Mucosa of rectum (tissue), 2 donors: Measurements from ENCODE around the gene NTS.

ENCODE experiments used
- H3K27ac ChIP-seq, 2 donors: one replicate each; pipeline ENCODE4 v1.7.0; 2013; ENCODE audit warnings: inconsistent platforms in 2 of 2, low read depth in 2 of 2, low read length in 2 of 2
- H3K27me3 ChIP-seq, 2 donors: one replicate each; pipeline ENCODE4 v1.7.0; 2013; ENCODE audit warnings: low read length in 2 of 2; ENCODE audit not compliant: control insufficient read depth in 2 of 2, insufficient read depth in 2 of 2
- H3K36me3 ChIP-seq, 2 donors: one replicate each; pipeline ENCODE4 v1.7.0; 2013; ENCODE audit warnings: low read length in 2 of 2; ENCODE audit not compliant: control insufficient read depth in 2 of 2, insufficient read depth in 2 of 2
- H3K4me1 ChIP-seq, 2 donors: one replicate each; pipeline ENCODE4 v1.7.0; 2013; ENCODE audit warnings: low read length in 2 of 2, mild to moderate bottlenecking in 1 of 2; ENCODE audit not compliant: control insufficient read depth in 2 of 2, insufficient read depth in 2 of 2
- H3K4me3 ChIP-seq, 2 donors: one replicate each; pipeline ENCODE4 v1.7.0; 2013; ENCODE audit warnings: low read length in 2 of 2
- H3K9ac ChIP-seq, 2 donors: one replicate each; pipeline ENCODE4 v1.7.0; 2013; ENCODE audit warnings: low read length in 2 of 2, low read depth in 1 of 2, mild to moderate bottlenecking in 1 of 2
- H3K9me3 ChIP-seq, 2 donors: one replicate each; pipeline ENCODE4 v1.7.0; 2013; ENCODE audit warnings: low read length in 2 of 2; ENCODE audit not compliant: control insufficient read depth in 2 of 2
- donor health status: healthy.
- donor health status: Normal muscosa, but diverticular disease.

NTS gene, protein sequence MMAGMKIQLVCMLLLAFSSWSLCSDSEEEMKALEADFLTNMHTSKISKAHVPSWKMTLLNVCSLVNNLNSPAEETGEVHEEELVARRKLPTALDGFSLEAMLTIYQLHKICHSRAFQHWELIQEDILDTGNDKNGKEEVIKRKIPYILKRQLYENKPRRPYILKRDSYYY

DNA sequence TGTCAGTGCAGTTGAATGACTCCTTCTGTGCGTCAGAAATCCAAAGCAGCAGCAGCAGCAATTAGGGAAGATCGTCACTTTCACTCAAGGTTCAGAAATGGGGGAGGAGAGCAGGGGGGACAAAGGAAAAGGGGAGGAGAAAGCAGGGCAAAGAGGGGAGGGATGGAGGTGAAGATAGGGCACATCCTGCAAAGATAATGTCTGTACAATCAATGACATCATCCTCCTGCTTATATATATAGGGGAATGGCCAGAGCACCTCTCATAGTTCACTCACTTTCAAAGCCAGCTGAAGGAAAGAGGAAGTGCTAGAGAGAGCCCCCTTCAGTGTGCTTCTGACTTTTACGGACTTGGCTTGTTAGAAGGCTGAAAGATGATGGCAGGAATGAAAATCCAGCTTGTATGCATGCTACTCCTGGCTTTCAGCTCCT, at the start of gene NTS:
Gene NTS (plus strand): TSS at position 265 of the 431 bp plus-strand sequence. CDS start 109 bp downstream, at position 374.
- Histone ChIP-seq H3K9me3 (no peaks in the 10 kb centered on the region), H3K4me3 (no peak within 1 kb of the TSS), H3K27ac (no peak within 1 kb of the TSS), H3K4me1 (no peaks in the 10 kb centered on the region), H3K27me3 (no peaks in the 10 kb centered on the region), H3K9ac (no peak within 1 kb of the TSS), H3K36me3 (no peaks in the 10 kb centered on the region)

DNA sequence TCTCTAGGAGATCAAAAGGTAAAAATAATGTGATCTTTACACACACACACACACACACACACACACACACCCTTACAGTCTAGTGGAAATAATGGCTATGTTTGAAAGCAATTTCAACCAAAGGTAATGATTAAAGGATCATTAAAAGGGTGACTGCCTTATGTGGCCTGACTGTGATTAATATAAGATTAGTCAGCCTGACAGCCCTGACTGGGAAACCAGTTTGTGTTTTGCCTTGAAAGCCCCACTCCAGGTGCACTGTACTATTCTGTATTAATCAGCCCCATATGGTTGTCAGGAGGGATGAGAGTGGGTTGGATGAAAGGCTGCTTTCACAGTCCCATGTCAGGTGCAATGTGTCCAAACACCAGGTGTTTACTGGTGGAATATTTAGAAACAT, 48.3 kb upstream of the NTS start:
- Histone ChIP-seq H3K27me3 (no peaks in the 10 kb centered on the region), H3K4me3 (no peak overlapping the region), H3K36me3 (no peaks in the 10 kb centered on the region), H3K27ac (no peak overlapping the region), H3K9me3 (no peaks in the 10 kb centered on the region), H3K4me1 (no peaks in the 10 kb centered on the region), H3K9ac (no peak overlapping the region)

DNA sequence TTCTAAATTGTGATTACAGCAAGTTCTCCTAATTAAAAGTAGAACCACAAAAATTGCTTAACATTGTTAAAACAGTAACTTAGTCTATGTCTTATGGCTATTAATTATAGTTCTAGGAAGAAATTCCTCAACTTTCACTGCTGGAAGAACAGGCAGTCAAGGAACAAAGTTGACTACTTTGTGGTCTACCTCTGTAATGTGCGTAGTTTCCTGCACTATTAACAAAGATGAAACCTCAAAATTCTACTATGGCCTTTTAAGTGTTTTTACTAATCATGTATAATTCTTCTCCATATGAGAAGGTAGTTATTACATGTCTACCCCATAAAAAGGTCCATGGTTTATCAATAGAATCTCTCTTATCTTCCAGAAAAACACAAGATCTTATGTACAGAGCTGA, 45.5 kb upstream of the NTS start:
- no peaks in the 10 kb centered on the region for H3K4me1 ChIP-seq
- no peak overlapping the region for H3K27ac ChIP-seq
- no peaks in the 10 kb centered on the region for H3K9me3 ChIP-seq
- no peaks in the 10 kb centered on the region for H3K36me3 ChIP-seq
- no peak overlapping the region for H3K4me3 ChIP-seq
- H3K9ac ChIP-seq: no peak overlapping the region
- H3K27me3 ChIP-seq: no peaks in the 10 kb centered on the region

DNA sequence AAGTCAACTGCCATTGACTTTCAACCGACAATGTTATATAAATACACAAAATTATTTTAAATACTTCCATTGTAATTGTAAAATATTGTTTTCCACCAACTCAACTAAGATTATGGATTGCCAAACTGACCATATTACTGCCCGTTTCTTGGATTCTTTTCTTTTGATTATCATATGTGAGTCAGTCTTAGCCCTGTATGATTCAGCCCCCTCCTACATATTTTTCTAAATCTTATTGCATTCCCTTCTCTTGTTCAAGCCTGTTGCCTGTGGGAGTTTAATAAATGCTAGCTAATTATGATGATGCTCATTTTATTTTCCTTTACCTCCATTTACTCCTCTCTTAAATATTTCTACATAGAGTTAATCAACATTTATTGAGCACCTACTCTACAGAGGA, 44.7 kb upstream of the NTS start:
- Histone ChIP-seq H3K27me3 (no peaks in the 10 kb centered on the region), H3K4me1 (no peaks in the 10 kb centered on the region), H3K4me3 (no peak overlapping the region), H3K27ac (no peak overlapping the region), H3K9me3 (no peaks in the 10 kb centered on the region), H3K36me3 (no peaks in the 10 kb centered on the region), H3K9ac (no peak overlapping the region)

DNA sequence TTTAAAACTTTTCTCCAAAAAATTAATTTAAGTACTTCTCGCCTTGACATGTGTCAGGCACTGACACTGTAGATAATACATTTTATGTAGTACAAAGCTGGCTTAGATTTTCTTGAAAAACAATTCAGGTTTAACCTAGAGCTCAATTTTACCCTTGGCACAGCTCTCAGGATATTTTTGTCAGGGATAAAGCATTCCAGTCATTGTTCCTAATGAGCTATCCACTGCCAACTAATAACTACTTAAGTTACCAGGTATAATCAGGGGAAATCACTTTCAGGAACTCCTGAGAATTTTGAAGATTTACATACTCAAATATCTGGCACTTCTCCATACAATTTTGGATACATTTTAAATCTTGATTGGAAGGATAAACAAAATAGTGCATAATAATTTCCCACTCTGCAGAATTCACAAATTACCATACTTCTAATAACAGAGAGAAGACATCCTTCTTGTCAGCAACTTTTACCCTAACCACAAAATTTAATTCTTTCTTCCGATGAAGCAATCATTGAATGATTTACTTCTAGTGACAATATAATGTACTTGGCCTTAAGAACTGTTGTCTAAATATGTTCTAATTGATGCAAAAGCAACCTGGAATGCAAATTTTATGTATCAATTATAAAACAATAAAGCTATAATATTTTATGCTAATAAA, 42.6 kb upstream of the NTS start:
- no peaks in the 10 kb centered on the region for H3K9me3 ChIP-seq
- H3K27ac ChIP-seq: no peak overlapping the region
- H3K9ac ChIP-seq: no peak overlapping the region
- no peaks in the 10 kb centered on the region for H3K27me3 ChIP-seq
- no peaks in the 10 kb centered on the region for H3K36me3 ChIP-seq
- H3K4me1 ChIP-seq: peaks cover 0 to 4% of the 10 kb centered on the region in 2 donors
- no peak overlapping the region for H3K4me3 ChIP-seq

DNA sequence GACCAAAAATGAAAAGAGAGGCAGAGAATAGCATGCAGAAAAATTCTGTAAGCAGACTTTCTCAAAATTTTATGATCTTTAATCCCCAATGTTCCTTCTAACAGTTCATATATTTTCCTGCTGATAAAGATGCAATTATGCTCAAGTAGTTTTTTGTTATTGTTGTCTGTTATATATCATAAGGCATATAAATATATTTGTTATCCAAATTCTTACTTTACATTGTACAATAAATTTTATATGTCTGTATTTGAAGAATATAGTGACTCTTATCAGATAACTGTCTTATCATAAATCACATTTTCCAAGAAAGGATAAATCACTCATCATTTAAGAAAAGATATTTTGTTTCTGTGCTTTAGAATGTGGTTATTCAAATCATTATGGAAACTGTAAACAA, 40.5 kb upstream of the NTS start:
- H3K4me3 ChIP-seq: no peak overlapping the region
- peaks cover 0 to 4% of the 10 kb centered on the region in 2 donors for H3K4me1 ChIP-seq
- H3K27me3 ChIP-seq: no peaks in the 10 kb centered on the region
- no peaks in the 10 kb centered on the region for H3K36me3 ChIP-seq
- H3K9ac ChIP-seq: no peak overlapping the region
- H3K27ac ChIP-seq: no peak overlapping the region
- H3K9me3 ChIP-seq: no peaks in the 10 kb centered on the region

DNA sequence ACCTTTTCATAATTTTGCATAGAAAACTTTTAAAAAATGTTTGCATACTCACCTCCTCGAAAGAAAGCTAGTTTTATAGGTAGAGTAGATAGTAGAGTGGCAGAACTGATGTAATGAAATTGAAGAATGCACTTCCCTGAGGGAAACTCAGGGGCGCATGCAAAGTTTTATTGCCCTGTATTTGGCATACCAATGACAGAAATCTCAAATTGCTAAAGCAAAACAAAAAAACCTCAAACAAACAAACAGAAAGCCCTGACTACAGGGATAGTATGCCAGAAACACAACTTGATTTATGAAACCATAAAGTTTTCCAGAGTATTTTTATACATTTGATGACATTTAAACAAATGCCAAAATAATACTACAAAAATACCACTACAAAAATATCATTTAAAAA, 39.7 kb upstream of the NTS start:
- Histone ChIP-seq H3K27ac (no peak overlapping the region), H3K4me1 (peaks cover 0 to 4% of the 10 kb centered on the region in 2 donors), H3K36me3 (no peaks in the 10 kb centered on the region), H3K9ac (no peak overlapping the region), H3K4me3 (peak overlapping the region in 1 of 2 donors; percentile 22), H3K9me3 (no peaks in the 10 kb centered on the region), H3K27me3 (no peaks in the 10 kb centered on the region)

DNA sequence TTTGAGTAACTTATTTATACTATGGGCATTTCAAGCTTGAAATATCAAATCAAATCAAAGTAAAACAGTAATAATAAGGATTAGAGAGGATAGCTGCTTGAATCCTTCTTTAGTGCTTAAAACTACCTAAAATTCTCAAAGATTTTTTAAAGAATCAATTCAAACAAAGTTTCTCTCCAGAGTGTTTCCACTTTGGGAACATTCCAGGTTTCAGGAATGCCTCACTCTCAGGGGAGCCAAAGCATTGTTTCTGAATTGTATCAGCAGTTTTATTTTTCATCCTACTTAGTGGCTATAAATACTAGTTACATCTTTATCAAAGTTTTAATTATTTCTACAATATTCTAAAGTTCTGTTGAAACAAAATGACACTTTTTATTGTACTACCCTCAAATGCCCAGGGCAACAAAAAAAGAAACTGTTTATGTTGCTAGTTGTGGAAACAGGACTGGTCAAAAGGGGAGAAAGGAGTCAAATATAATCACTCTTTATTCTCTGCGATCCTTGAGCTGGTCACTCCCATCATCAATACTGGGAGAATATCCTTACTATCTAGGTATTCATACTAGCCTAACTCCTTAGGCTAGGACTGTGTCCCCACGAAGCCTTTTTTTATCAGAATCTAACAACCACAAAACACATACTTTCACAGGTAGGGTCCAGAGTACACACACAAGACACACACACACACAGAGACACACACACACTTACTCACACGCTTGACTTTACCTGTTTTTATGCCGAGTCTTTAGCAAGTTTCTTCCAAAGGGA, 38.5 kb upstream of the NTS start:
- H3K4me1 ChIP-seq: peaks cover 0 to 4% of the 10 kb centered on the region in 2 donors
- no peaks in the 10 kb centered on the region for H3K36me3 ChIP-seq
- H3K4me3 ChIP-seq: peak overlapping the region; percentile 28 to 66
- no peak overlapping the region for H3K9ac ChIP-seq
- no peaks in the 10 kb centered on the region for H3K27me3 ChIP-seq
- no peaks in the 10 kb centered on the region for H3K9me3 ChIP-seq
- peak overlapping the region in 1 of 2 donors; percentile 15 for H3K27ac ChIP-seq

DNA sequence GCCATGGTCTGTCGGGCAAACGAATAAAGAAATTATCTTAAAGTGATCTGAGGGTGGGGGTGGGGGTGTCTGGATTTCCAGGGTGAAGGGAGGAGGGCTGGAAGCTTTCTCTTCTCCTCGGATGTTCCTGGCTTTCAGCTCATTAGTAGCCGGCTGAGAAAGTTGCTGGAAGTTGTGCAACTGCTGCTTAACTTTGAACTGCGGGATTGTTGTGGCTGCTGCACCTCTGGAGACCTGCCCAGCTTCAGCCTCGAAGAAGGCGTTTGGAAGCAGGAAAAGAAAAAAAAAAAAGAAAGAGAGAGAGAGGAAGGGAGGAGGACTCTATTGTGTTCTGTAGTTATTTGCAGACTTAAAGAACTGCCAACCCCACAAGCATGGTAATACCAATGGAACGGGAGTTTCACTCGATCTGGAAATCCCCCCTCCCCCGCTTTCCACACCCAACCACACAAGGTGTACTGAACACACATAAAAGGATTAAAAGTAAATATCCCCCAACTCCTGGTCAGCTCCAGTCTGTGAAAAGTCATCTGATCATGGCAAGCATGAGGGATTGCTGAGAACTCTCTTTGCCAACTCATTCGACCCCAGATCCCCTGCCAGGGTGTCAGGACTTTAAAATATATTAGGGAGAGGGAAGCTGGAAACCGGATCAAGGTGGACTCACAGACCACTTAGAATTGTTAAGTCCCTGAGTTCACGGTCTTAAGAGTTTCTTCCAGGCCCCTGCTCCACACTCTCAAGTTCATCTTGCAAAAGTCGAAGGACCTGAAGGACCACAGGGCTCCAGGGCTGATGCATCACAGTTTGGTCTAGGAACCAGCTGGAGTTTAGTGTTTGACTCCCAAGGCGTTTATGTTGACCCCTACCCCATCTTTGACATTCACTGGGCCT, 37.7 kb upstream of the NTS start, which contains the start of gene RASSF9:
Gene RASSF9 (minus strand): TSS at position 213 of the 894 bp plus-strand sequence. CDS start 208 bp downstream, at position 5.
- peak within 1 kb of the TSS in 1 of 2 donors; percentile 15 for H3K27ac ChIP-seq
- H3K9me3 ChIP-seq: no peaks in the 10 kb centered on the region
- H3K27me3 ChIP-seq: no peaks in the 10 kb centered on the region
- peak within 1 kb of the TSS; percentile 28 to 66 for H3K4me3 ChIP-seq
- peaks cover 0 to 4% of the 10 kb centered on the region in 2 donors for H3K4me1 ChIP-seq
- no peaks in the 10 kb centered on the region for H3K36me3 ChIP-seq
- H3K9ac ChIP-seq: no peak within 1 kb of the TSS
